GM19240 (cell line): Measurements from ENCODE around the gene CPT1B.
"Not testable (repeated sequence)": the region's sequence is repeated elsewhere in the genome, so short reads cannot be mapped to it uniquely, and the experiment has no call there.

Experiments used
- DNase-seq: peaks from one replicate; pipeline ENCODE4 v3.0.0; 2011; ENCODE audit warnings: low spot score; ENCODE audit not compliant: insufficient read length

CPT1B gene

GRCh38 chr22:50529416-50529896 lies 48.8 kb downstream of the CPT1B start:
- no peak for DNase-seq

GRCh38 chr22:50528682-50529415 lies 49.4 kb downstream of the CPT1B start:
- DNase-seq, result no peak

GRCh38 chr22:50527921-50528681 lies 50.1 kb downstream of the CPT1B start:
- no peak for DNase-seq

- DNase-seq, result no peak
Observed at GRCh38 chr22:50526834-50527801, 51.1 kb downstream of the CPT1B start.

- DNase-seq, result no peak
Observed at GRCh38 chr22:50526108-50526833, 52.0 kb downstream of the CPT1B start.

GRCh38 chr22:50525858-50526107 lies 52.4 kb downstream of the CPT1B start:
- no peak for DNase-seq

GRCh38 chr22:50525104-50525857 lies 52.9 kb downstream of the CPT1B start, which contains the start of gene SCO2:
Gene SCO2 (minus strand): TSS chr22:50525598. CDS start chr22:50524411, 1,187 bp downstream.
- peak; percentile 93 for DNase-seq

GRCh38 chr22:50524676-50525103 lies 53.5 kb downstream of the CPT1B start:
- no peak for DNase-seq

GRCh38 chr22:50523806-50524675 lies 54.2 kb downstream of the CPT1B start:
- DNase-seq, result no peak

GRCh38 chr22:50523458-50523805 lies 54.8 kb downstream of the CPT1B start:
- no peak for DNase-seq

GRCh38 chr22:50522806-50523438 lies 55.3 kb downstream of the CPT1B start:
- DNase-seq, result no peak

GRCh38 chr22:50522208-50522805 lies 55.9 kb downstream of the CPT1B start:
- DNase-seq, result no peak

- DNase-seq, result no peak
Observed at GRCh38 chr22:50521710-50522109, 56.5 kb downstream of the CPT1B start.

- DNase-seq, result no peak
Observed at GRCh38 chr22:50520826-50521453, 57.3 kb downstream of the CPT1B start.

- DNase-seq, result not testable (repeated sequence)
Observed at GRCh38 chr22:50520184-50520583, 58.0 kb downstream of the CPT1B start.

- DNase-seq, result no peak
Observed at GRCh38 chr22:50519151-50519550, 59.1 kb downstream of the CPT1B start.
